Ascending aorta (tissue), 2 donors: Measurements from ENCODE around the gene MXD4. TPM values are rescaled to one million over a fixed set of nuclear protein-coding genes. Genes with fewer than 3 reads are reported as not detected.

ENCODE experiments used
- DNase-seq, 2 donors: peaks; one replicate each; pipeline ENCODE4 v3.0.0-alpha.2; 2019; ENCODE audit warnings: low spot score in 2 of 2
- H3K27ac ChIP-seq, 2 donors: fragments of 200-600 bp; sonication (generic); one replicate each; pipeline ENCODE4 v1.5.1; 2016 to 2017; ENCODE audit warnings: mild to moderate bottlenecking in 1 of 2
- H3K27me3 ChIP-seq: fragments of 200-600 bp; sonication (generic); one replicate; pipeline ENCODE4 v1.5.1; 2017
- H3K36me3 ChIP-seq, 2 donors: fragments of 200-600 bp; sonication (generic); one replicate each; pipeline ENCODE4 v1.5.1; 2016
- H3K4me1 ChIP-seq, 2 donors: fragments of 200-600 bp; sonication (generic); one replicate each; pipeline ENCODE4 v1.5.1; 2016 to 2017; ENCODE audit warnings: mild to moderate bottlenecking in 1 of 2
- H3K4me3 ChIP-seq, 2 donors: fragments of 200-600 bp; sonication (generic); one replicate each; pipeline ENCODE4 v1.5.1; 2016 to 2017; ENCODE audit warnings: mild to moderate bottlenecking in 1 of 2
- H3K9me3 ChIP-seq, 2 donors: fragments of 200-600 bp; sonication (generic); one replicate each; pipeline ENCODE4 v1.5.1; 2016
- intact Hi-C: fragments of 100-400 bp; cut with DNase I; formaldehyde crosslinking; loops from one replicate; pipeline ENCODE4 v1.15.1; 2023
- total RNA-seq: library from RNA; depleted of rRNA; stranded (reverse); fragments of >200 nt; gene quantifications from one replicate; pipeline ENCODE4 v1.1.0, GENCODE V29; 2016
- TF ChIP-seq, protein P1 (sequence below), 3 experiments: fragments of 200-600 bp in 2 of 3; fragments of 450-650 bp in 1 of 3; sonication (generic) in 2 of 3; IDR thresholded peaks; one replicate each; pipeline ENCODE4 v1.5.1; 2016 to 2019; ENCODE audit warnings: antibody characterized with exemption in 3 of 3, mild to moderate bottlenecking in 1 of 3, moderate library complexity in 1 of 3

The MXD4 gene
- total RNA-seq, 1 donor from 2014 or later: 83.2 TPM

DNA sequence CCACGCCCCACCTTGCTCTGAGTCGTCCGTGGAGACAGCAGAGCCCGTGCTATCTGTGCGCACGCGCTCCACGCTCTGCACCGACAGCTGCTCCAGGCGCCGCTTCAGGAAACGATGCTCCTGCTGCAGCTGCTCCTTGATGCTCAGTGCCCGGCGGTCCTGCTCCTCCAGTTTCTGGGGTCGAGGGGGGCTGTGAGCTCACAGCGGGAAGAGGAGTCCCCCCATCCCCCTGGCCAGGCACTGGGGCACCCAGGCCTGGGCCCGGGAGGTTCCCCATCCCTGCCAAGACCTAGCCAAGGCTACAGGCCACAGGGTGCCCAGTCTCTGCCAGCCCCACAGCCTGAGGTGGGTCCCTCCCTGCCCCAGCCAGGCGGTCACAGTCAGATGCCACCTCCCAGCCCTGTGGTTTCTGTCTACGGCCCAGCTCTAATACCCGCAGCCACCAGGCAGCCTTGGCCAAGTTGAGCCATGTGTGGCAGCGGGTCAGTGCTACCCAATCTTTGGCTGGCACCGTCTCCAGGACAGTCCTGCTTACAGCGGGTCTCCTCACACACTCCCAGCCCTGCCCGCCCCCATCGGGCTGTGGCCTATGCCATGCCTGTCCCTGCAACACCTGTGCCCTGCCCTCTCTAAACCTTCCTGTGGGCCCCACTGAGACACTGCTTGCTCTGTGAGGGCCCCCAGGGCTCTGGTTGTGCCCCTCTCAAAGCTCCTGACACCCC, 10.7 kb downstream of the MXD4 start:
- H3K9me3 ChIP-seq: no peaks in the 10 kb centered on the region
- H3K4me1 ChIP-seq: peaks cover 9 to 23% of the 10 kb centered on the region in 2 donors
- no peaks in the 10 kb centered on the region for H3K27me3 ChIP-seq
- DNase-seq: peak; percentile 6 to 61
- no peak overlapping the region for H3K4me3 ChIP-seq
- TF ChIP-seq, protein P1, sequence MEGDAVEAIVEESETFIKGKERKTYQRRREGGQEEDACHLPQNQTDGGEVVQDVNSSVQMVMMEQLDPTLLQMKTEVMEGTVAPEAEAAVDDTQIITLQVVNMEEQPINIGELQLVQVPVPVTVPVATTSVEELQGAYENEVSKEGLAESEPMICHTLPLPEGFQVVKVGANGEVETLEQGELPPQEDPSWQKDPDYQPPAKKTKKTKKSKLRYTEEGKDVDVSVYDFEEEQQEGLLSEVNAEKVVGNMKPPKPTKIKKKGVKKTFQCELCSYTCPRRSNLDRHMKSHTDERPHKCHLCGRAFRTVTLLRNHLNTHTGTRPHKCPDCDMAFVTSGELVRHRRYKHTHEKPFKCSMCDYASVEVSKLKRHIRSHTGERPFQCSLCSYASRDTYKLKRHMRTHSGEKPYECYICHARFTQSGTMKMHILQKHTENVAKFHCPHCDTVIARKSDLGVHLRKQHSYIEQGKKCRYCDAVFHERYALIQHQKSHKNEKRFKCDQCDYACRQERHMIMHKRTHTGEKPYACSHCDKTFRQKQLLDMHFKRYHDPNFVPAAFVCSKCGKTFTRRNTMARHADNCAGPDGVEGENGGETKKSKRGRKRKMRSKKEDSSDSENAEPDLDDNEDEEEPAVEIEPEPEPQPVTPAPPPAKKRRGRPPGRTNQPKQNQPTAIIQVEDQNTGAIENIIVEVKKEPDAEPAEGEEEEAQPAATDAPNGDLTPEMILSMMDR (IDR thresholded peaks at IDR 0.05): no peak
- H3K36me3 ChIP-seq: peaks cover 47 to 76% of the 10 kb centered on the region in 2 donors
- no peak overlapping the region for H3K27ac ChIP-seq
- intact Hi-C loops: no loop called here

DNA sequence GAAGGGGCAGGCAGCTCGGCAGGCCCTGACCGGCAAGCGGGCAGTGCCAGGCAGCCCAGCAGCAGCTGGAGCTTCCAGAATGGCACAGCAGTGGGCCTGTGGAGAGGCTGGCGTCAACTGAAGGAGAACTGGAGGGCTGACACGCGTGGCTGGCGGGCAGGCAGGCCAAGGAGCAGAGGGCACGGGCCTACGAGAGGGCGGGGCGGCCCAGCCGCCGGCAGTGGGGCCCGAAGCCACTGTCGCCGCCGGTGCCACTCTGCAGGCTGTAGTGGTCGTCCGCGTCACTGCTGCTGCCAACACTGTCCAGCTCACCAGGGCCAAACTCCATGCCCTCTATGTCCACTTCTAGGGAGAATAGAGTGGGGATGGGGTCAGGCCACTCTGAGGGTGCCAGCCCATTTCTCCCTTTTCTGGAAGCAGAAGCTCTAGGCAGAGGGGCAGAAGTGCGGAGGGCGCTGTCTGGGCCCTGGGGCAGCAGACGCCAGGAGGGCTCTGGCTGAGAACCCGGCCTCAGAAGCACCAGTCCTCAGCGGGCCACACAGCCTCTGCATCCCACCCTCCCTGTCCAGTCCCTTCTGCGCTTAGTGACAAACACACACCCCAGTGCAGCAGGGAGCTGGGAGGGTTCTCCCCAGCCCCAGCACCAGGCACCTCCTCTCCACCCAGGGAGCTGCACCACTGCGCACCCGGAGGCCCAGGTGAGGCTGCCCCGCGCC, 11.4 kb downstream of the MXD4 start:
- Histone ChIP-seq H3K27me3 (no peaks in the 10 kb centered on the region), H3K4me1 (peaks cover 3 to 16% of the 10 kb centered on the region in 2 donors), H3K27ac (no peak overlapping the region), H3K9me3 (no peaks in the 10 kb centered on the region), H3K4me3 (no peak overlapping the region), H3K36me3 (peaks cover 47 to 76% of the 10 kb centered on the region in 2 donors)
- peak; percentile 4 to 54 for DNase-seq
- intact Hi-C loops: no loop called here
- TF ChIP-seq, protein P1 (IDR thresholded peaks at IDR 0.05): no peak

DNA sequence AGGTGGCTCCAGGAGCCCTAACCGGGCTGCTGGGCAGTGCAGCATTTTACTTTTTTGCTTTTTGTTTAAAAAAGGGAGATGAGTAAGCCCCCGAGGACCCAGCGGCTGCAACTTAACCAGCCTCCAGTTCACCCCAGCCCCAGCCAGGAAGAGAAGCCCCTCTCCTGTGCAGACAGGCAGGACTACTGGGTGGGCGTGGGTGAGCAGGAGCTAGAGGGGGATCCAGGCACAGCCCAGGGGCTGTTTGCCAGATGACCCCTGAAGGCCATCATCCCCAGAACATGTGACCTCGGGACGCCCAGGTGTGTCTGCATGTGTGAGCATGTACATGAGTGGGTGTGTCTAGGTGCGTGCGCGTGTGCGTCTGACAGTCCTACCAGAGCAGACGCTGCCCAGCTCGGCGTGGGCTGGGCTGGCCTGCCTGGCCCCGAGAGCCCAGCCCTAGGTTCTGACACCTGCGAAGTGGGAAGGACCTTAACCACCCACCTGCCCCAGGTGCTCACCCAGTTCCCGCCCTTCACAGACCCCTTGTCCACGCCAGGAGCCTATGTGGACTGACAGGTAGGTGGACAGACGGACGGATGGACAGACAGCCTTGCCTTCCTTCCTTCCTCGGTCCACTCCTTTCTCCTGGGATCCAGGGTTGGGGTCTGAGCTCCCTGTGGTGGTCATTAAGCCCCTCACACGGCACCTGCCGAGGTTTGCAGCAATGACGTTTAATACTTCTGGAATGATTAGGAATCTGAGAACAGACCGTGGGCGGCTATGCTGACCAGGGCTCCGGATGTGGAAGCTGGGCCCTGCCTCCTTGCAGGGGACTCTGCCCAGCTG, 12.2 kb downstream of the MXD4 start:
- intact Hi-C loops: loop anchor here (10.0 kb wide), 1 partner anchor 1705 kb away; no protein-coding TSS in a partner anchor
- TF ChIP-seq, protein P1 (IDR thresholded peaks at IDR 0.05): no peak
- no peaks in the 10 kb centered on the region for H3K9me3 ChIP-seq
- H3K36me3 ChIP-seq: peaks cover 47 to 74% of the 10 kb centered on the region in 2 donors
- no peak overlapping the region for H3K27ac ChIP-seq
- H3K4me1 ChIP-seq: peaks cover 0 to 9% of the 10 kb centered on the region in 2 donors
- H3K4me3 ChIP-seq: no peak overlapping the region
- peak; percentile 4 to 61 for DNase-seq
- no peaks in the 10 kb centered on the region for H3K27me3 ChIP-seq

DNA sequence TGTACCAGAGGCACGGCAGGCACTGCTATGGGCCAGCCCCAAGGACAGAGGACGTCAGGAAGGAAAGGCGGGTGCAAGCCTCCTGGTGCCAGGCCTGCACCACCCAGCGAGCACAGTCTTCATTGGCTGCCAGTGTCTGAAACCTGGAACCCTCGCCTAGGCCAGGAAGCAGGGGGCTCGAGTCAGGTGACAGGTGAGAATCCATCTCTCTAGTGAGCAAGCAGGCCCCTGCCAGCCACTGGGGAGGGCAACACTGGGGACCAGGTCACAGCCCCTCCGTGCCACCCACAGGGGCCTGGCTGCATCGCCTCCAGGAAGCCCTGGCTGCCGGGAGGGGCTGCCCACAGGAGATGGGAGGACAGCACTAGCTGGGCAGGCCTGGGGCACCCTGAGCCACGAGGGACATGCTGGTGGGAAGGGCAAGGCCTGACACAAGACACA, 13.1 kb downstream of the MXD4 start:
- Histone ChIP-seq H3K36me3 (peaks cover 47 to 65% of the 10 kb centered on the region in 2 donors), H3K9me3 (no peaks in the 10 kb centered on the region), H3K4me1 (peaks cover 0 to 14% of the 10 kb centered on the region in 2 donors), H3K27ac (no peak overlapping the region), H3K27me3 (no peaks in the 10 kb centered on the region), H3K4me3 (no peak overlapping the region)
- intact Hi-C loops: loop anchor here (10.0 kb wide), 1 partner anchor 1706 kb away; no protein-coding TSS in a partner anchor
- TF ChIP-seq, protein P1 (IDR thresholded peaks at IDR 0.05): no peak
- peak in 1 of 2 donors; percentile 58 for DNase-seq

DNA sequence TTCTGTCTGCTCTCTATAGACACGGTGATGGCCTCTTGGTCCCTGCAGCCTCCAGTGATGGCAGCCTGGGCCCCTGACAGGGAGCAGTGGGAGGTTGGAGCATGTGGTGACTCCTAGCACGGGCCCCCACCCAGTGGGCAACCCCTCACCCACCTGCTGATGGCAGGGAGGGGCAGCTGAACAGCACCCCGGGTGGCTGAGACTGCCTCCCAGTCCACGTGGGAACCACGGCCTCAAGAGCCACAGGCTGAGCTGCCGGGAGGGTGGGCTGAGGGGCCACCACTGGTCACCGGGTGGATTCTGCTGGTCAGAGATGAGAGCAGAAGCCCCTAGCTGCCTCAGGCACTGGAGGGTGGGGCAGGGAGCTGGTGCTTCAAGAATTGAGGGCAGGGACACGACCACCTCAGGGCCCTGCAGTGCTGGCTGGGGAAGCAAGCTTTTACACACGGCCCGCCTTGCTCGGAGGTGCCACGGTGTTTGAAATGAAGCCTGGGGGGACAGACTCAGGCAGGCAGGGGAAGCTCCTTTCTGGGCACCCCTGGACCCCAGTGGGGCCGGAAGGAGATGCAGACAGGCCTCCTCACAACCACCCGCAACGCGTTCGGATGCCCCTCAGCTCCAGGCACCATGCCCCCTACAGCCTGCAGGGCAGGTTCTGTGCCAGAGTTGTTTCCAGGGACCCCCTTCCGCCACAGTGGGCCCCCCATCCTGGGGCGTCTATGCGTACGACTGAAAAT, 13.7 kb downstream of the MXD4 start:
- H3K4me3 ChIP-seq: no peak overlapping the region
- H3K4me1 ChIP-seq: peaks cover 0 to 12% of the 10 kb centered on the region in 2 donors
- peaks cover 47 to 58% of the 10 kb centered on the region in 2 donors for H3K36me3 ChIP-seq
- TF ChIP-seq, protein P1 (IDR thresholded peaks at IDR 0.05): no peak
- peak; percentile 6 to 58 for DNase-seq
- no peaks in the 10 kb centered on the region for H3K27me3 ChIP-seq
- H3K9me3 ChIP-seq: no peaks in the 10 kb centered on the region
- H3K27ac ChIP-seq: no peak overlapping the region
- intact Hi-C loops: loop anchor here (10.0 kb wide), 1 partner anchor 1707 kb away; no protein-coding TSS in a partner anchor
